GM21717 (cell line): Measurements from ENCODE around the gene MANF.

Experiments used
- ATAC-seq: cut with Tn5 transposase; IDR thresholded peaks from one replicate; pipeline ENCODE4 v1.9.1; 2021; ENCODE audit warnings: mild to moderate bottlenecking, moderate library complexity; ENCODE audit not compliant: unreplicated experiment

MANF gene

DNA sequence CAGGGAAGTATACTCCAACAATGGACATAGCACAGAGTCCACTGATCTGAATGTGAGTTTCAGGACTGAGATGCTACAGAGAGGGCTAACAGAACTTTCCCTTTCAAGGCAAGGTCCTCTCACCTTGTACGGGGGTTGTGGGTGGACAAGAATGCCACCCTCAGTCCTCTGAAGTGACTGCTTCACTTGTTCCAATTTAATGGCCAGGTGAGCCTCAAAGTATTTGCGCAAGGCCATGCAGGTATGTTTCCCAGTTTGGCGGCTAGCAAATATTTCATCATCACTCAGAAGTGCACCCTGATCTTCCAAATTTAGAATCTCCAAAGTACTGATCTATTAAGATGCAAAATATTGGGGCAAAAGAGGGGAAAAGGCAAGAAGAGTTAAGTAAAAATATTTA, 44.0 kb downstream of the MANF start:
- ATAC-seq, result no peak

DNA sequence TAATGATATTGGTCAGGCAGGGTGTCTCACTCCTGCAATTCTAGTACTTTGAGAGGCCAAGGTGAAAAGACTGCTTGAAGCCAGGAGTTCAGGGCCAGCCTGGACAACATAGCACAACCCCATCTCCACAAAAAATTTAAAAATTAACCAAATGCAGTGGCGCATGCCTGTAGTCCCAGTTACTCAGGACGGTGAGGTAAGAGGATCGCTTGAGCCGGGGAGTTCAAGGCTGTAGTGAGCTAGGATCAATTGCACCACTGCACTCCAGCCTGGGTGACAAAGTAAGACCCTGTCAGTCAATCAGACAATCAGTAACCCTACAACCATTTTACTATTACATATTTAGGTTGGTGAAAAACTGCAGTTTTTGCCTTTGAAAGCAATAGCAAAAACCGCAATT, 49.0 kb downstream of the MANF start:
- no peak for ATAC-seq

DNA sequence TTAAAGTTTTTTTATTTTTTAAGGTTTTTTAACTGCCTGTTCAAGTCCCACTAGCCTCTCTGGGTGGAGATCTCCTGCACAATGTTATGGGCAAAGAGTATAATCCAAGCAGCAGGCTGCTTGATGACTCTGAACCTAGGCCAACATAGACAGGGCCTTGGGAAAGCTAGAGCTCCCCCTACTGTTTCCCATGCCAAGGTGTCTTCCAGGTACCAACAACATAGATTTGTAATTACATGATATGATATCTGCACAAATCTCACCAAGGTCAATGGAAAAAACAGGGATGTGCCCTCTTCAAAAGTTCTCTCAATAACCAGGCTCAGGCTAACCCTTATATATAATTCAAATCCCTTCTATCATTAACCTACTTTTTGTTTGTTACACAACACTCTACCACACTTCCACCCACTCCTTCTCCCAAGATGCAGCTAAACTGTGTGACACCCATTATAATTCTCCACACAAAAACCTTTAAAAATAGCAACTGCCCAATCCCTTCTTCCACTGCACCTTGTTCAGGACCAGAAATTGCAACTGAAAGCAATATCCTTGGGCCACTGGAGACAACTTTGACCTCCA, 49.7 kb downstream of the MANF start:
- no peak for ATAC-seq

- no peak for ATAC-seq
Measured at GRCh38 chr3:51436998-51437639, 52.0 kb downstream of the MANF start.
